GM19099 (cell line): ENCODE data around the gene ZKSCAN2.

Source experiments
- POLR2A ChIP-seq: IDR thresholded peaks from 3 replicates; pipeline ENCODE4 v1.6.1; 2011; ENCODE audit warnings: low read depth; ENCODE audit not compliant: insufficient read length; ENCODE audit errors: extremely low read depth

The ZKSCAN2 gene

GRCh38 chr16:25192096-25192495 is 65.5 kb downstream of the ZKSCAN2 start:
- no peak for TF ChIP-seq POLR2A

GRCh38 chr16:25189305-25189704 is 68.3 kb downstream of the ZKSCAN2 start:
- no peak for TF ChIP-seq POLR2A

DNA sequence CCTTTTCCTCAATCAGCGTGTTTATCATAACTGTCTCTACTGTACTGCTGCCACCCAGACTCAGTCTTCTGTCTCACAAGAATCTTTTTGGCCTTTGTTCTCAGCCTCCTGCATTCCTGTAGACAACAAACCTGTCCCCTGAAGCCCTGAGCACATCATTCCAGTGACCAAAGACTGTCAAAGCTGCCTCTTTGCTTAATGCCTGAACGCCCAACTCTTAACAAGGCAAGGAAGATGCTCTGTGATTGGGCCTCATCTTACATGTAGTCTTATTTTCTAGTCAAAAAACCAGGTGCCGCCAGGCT is 70.2 kb downstream of the ZKSCAN2 start:
- no peak for TF ChIP-seq POLR2A
